ENCODE results near the gene LAS1L.
"Not testable (repeated sequence)": the region's sequence is repeated elsewhere in the genome, so short reads cannot be mapped to it uniquely, and the experiment has no call there.

LAS1L gene

DNA sequence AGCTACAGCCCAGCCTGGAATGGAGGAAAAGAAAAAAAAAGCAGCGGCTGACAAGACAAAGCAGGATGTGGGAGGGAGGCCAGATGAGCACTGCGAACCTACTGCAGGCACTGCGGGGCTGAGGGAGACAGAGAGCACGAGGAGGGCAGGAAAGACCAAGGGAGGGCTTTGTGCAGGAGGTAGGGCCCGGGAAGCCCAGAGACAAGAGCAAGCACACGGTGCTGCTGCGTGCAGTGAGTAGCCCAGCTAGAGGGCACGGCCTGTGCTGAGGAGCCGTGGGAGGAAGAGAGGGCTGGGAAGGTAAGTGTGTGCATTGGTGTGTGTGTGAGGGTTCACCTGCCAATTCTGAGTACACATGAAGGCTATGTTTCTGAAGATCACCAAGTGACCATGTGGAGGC is 15.6 kb downstream of the LAS1L start:
- DNase-seq (ENCODE audit: extremely low read depth in 1 of 2, low read depth in 1 of 2), result not testable (repeated sequence)

DNA sequence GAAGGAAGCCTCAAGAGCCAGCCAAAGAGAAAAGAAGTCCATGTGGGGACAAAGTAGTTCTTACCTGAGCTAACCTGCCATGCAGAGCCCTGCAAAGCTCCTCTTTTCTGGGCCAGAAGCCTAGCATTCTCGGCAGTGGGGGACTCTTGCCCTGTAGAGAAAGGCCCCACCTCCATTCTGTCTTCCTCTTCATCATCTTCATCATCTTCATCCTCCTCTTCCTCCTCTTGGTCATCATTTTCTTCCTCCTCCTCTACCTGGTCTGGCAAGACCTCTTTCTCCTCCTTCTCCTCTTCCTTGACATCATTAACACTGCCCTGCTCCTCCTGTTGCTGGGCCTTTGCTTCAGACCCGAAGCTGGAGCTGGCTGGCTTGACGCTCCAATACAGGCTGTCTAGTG is 16.7 kb downstream of the LAS1L start:
- DNase-seq (ENCODE audit: extremely low read depth in 1 of 2, low read depth in 1 of 2), result no peak

DNA sequence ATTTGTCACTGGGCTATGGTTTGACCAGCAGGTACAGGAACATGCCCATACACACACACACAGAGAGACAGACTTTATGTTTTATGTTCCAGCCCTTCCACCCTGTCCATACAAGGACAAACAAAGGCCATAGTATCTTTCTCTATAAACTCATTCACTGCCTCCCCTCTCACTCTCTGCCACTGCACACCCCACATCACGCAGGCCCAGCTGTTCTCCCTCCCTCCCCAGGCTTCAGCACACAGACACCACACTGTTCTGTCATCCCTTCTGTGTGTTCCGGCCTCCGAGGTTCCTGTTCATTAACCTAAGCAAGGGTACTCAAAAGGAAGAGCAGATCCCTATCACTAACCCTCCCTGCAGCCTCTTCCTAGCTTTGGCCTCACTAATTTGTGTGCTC is 17.8 kb downstream of the LAS1L start:
- DNase-seq (ENCODE audit: extremely low read depth in 1 of 2, low read depth in 1 of 2), result no peak

GRCh38 chrX:65513610-65514009 is 21.0 kb downstream of the LAS1L start:
- DNase-seq (ENCODE audit: extremely low read depth in 1 of 2, low read depth in 1 of 2), result no peak

- no peak for DNase-seq (ENCODE audit: extremely low read depth in 1 of 2, low read depth in 1 of 2)
These were observed 25.2 kb downstream of the LAS1L start for GRCh38 chrX:65509400-65509799.

GRCh38 chrX:65508851-65509250 is 25.7 kb downstream of the LAS1L start:
- no peak for DNase-seq (ENCODE audit: extremely low read depth in 1 of 2, low read depth in 1 of 2)

DNA sequence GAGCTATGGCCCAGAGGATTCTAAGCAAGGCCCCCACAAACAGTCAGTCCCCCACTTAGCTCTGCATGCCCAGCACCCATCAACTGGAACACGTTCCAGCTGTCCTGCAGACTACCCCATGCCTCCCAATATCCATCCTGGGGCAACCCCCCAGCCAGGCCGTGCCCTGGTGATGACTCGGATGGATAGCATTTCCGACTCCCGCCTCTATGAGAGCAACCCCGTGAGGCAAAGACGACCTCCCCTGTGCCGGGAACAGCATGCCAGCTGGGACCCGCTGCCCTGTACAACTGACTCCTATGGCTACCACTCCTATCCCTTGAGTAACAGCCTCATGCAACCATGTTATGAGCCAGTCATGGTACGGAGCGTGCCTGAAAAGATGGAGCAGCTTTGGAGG is 32.0 kb downstream of the LAS1L start:
- DNase-seq (ENCODE audit: extremely low read depth in 1 of 2, low read depth in 1 of 2), result no peak

- no peak for DNase-seq (ENCODE audit: extremely low read depth in 1 of 2, low read depth in 1 of 2)
These were observed 41.2 kb downstream of the LAS1L start for GRCh38 chrX:65493431-65493830.

DNA sequence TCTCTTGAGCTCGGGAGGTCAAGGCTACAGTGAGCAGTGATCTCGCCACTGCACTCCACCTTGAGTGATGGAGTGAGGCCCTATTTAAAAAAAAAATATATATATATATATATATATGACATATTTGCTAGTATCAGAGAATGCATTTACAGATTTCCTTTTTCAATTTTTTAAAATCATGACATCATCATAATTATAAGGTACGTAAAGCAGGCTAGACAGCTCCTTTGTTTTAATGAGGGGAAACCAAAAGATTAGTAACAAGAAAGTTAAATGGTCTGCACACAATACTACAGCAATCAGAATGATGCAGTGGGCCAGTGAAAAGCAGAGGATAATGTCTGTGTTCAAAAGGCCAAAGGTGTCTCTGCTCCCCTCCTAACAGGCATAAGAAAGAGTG is 43.0 kb downstream of the LAS1L start:
- DNase-seq (ENCODE audit: extremely low read depth in 1 of 2, low read depth in 1 of 2), result no peak

- no peak for DNase-seq (ENCODE audit: extremely low read depth in 1 of 2, low read depth in 1 of 2)
These were observed 46.1 kb downstream of the LAS1L start for GRCh38 chrX:65488495-65488894.

- DNase-seq (ENCODE audit: extremely low read depth in 1 of 2, low read depth in 1 of 2), result no peak
These were observed 53.6 kb downstream of the LAS1L start for GRCh38 chrX:65480960-65481359.

DNA sequence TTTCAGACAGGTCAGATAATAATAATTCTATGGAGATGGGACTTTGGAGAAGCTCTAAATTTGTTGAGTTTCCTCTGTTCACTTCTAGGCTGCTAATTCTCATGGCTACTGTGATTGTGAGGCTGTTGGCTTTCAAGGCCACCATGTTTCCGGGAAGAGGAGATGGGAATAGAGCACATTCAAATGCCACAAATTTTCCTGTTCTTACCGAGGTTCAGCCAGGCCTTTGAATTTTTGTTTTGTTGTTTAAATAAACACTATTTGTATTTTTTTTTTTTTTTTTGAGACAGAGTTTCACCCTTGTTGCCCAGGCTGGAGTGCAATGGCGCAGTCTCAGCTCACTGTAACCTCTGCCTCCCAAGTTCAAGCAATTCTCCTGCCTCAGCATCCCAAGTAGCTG is 55.5 kb downstream of the LAS1L start:
- not testable (repeated sequence) for DNase-seq (ENCODE audit: extremely low read depth in 1 of 2, low read depth in 1 of 2)

DNA sequence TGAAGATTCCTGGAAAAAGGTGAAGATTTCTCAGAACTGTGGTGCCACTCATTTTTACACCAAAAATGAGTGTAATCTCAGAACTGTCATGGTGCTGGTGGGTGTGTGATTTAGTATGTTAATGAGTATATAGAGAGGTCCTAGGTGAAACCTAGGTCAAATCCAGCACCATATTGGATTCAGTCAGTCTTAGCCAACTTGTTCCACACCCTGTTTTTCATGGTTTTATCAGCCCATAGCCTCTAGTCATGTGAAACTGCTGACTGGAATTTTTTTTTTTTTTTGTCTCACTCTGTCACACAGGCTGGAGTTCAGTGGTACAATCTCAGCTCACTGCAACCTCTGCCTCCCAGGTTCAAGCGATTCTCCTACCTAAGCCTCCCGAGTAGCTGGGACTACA is 58.0 kb downstream of the LAS1L start:
- DNase-seq (ENCODE audit: extremely low read depth in 1 of 2, low read depth in 1 of 2), result no peak

DNA sequence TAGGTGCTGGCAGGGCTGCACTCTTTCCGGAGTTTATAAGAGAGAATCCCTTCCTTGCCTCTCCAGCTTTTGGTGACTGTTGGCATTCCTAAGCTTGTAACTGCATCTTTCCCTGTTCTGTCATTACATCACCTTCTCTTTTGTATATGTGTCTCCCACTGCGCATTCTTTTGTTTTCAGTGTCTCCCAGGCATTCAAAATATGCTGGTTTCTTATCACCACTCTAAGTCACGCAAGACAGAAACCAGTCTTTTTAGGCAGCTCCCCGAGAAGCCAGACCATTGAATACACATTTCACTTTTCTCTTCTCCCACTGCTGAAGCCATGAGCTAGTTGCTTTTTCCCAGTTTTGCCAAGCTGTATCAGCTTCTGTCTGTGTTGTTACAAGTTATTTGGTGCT is 71.0 kb downstream of the LAS1L start:
- DNase-seq (ENCODE audit: extremely low read depth in 1 of 2, low read depth in 1 of 2), result no peak

Data from stimulated activated CD8-positive, alpha-beta memory T cell treated with anti-CD3 and anti-CD28 coated beads, Interleukin-7, amount 100 ng/mL, for 48 hours (primary cell).